Measurements from ENCODE around the gene ARHGAP44. TPM values are rescaled to one million over a fixed set of nuclear protein-coding genes. Genes with fewer than 3 reads are reported as not detected.

ARHGAP44 gene
- total RNA-seq, 1 donor from 2014 or later = 5.9 TPM

- DNase-seq (ENCODE audit: low read depth) = no peak
- Histone ChIP-seq H3K4me3 (ENCODE audit: low read depth, low read length) (no peak overlapping the region), H3K27me3 (ENCODE audit: control insufficient read depth, insufficient read depth, low read length) (no peaks in the 10 kb centered on the region), H3K36me3 (ENCODE audit: control insufficient read depth, insufficient read depth, low read length) (no peaks in the 10 kb centered on the region)
- TF ChIP-seq CTCF (IDR thresholded peaks at IDR 0.05; ENCODE audit: insufficient read depth, low read length, poor library complexity, severe bottlenecking) = no peak
These were observed 61.7 kb downstream of the ARHGAP44 start for GRCh38 chr17:12850996-12851395.

- Histone ChIP-seq H3K27me3 (ENCODE audit: control insufficient read depth, insufficient read depth, low read length) (no peaks in the 10 kb centered on the region), H3K36me3 (ENCODE audit: control insufficient read depth, insufficient read depth, low read length) (no peaks in the 10 kb centered on the region), H3K4me3 (ENCODE audit: low read depth, low read length) (no peak overlapping the region)
- TF ChIP-seq CTCF (IDR thresholded peaks at IDR 0.05; ENCODE audit: insufficient read depth, low read length, poor library complexity, severe bottlenecking) = no peak
- DNase-seq (ENCODE audit: low read depth) = no peak
These were observed 62.7 kb downstream of the ARHGAP44 start for GRCh38 chr17:12851901-12852435.

GRCh38 chr17:12853921-12854320 is 64.6 kb downstream of the ARHGAP44 start:
- no peaks in the 10 kb centered on the region for H3K36me3 ChIP-seq (ENCODE audit: control insufficient read depth, insufficient read depth, low read length)
- TF ChIP-seq CTCF (IDR thresholded peaks at IDR 0.05; ENCODE audit: insufficient read depth, low read length, poor library complexity, severe bottlenecking) = no peak
- H3K4me3 ChIP-seq (ENCODE audit: low read depth, low read length) = no peak overlapping the region
- no peak for DNase-seq (ENCODE audit: low read depth)
- no peaks in the 10 kb centered on the region for H3K27me3 ChIP-seq (ENCODE audit: control insufficient read depth, insufficient read depth, low read length)

GRCh38 chr17:12856416-12856815 is 67.1 kb downstream of the ARHGAP44 start:
- DNase-seq (ENCODE audit: low read depth) = no peak
- TF ChIP-seq CTCF (IDR thresholded peaks at IDR 0.05; ENCODE audit: insufficient read depth, low read length, poor library complexity, severe bottlenecking) = no peak
- no peaks in the 10 kb centered on the region for H3K27me3 ChIP-seq (ENCODE audit: control insufficient read depth, insufficient read depth, low read length)

GRCh38 chr17:12857592-12857991 is 68.3 kb downstream of the ARHGAP44 start:
- Histone ChIP-seq H3K36me3 (ENCODE audit: control insufficient read depth, insufficient read depth, low read length) (no peaks in the 10 kb centered on the region), H3K27me3 (ENCODE audit: control insufficient read depth, insufficient read depth, low read length) (no peaks in the 10 kb centered on the region), H3K4me3 (ENCODE audit: low read depth, low read length) (no peak overlapping the region)
- TF ChIP-seq CTCF (IDR thresholded peaks at IDR 0.05; ENCODE audit: insufficient read depth, low read length, poor library complexity, severe bottlenecking) = no peak
- DNase-seq (ENCODE audit: low read depth) = no peak

More at GRCh38 chr17:12856416-12856815, 67.1 kb downstream of the ARHGAP44 start:
- no peak overlapping the region for H3K4me3 ChIP-seq (ENCODE audit: low read depth, low read length)
- H3K36me3 ChIP-seq (ENCODE audit: control insufficient read depth, insufficient read depth, low read length) = no peaks in the 10 kb centered on the region

- Histone ChIP-seq H3K27me3 (ENCODE audit: control insufficient read depth, insufficient read depth, low read length) (no peaks in the 10 kb centered on the region), H3K4me3 (ENCODE audit: low read depth, low read length) (no peak overlapping the region), H3K36me3 (ENCODE audit: control insufficient read depth, insufficient read depth, low read length) (no peaks in the 10 kb centered on the region)
- DNase-seq (ENCODE audit: low read depth) = no peak
- TF ChIP-seq CTCF (IDR thresholded peaks at IDR 0.05; ENCODE audit: insufficient read depth, low read length, poor library complexity, severe bottlenecking) = no peak
These were observed 70.2 kb downstream of the ARHGAP44 start for GRCh38 chr17:12859520-12859919.
